Right ventricle myocardium superior (tissue), 1 donor: ENCODE data around the gene ALOX12B. TPM values are rescaled to one million over a fixed set of nuclear protein-coding genes. Genes with fewer than 3 reads are reported as not detected.
"Not testable (repeated sequence)": the region's sequence is repeated elsewhere in the genome, so short reads cannot be mapped to it uniquely, and the experiment has no call there.

Source experiments
- ATAC-seq: fragments of 200-7000 bp; cut with Tn5 transposase; one replicate; pipeline ENCODE4 v1.9.1; 2020; ENCODE audit warnings: mild to moderate bottlenecking; ENCODE audit not compliant: poor library complexity
- DNase-seq: peaks from one replicate; pipeline ENCODE4 v3.0.0-alpha.2; 2020
- intact Hi-C: fragments of 100-400 bp; cut with DNase I; formaldehyde crosslinking; loops from one replicate; pipeline ENCODE4 v1.11.2; 2022
- microRNA-seq: library from miRNA; unstranded; fragments of <30 nt; microRNA quantifications from one replicate; pipeline ENCODE4 v1.2.0, GENCODE V29; 2020
- total RNA-seq: library from RNA; stranded (reverse); fragmentation: NEBNext Ultra II Directional; extraction: Animal tissue kit (Norgen Biotek cat#: 25700); gene quantifications from one replicate; pipeline ENCODE4 v1.2.1, GENCODE V29; 2021
- donor health status: DM: no; HTN: yes; CAD: no; lungs with severe emphysema.

ALOX12B gene
- total RNA-seq, 1 donor from 2014 or later = not detected

DNA sequence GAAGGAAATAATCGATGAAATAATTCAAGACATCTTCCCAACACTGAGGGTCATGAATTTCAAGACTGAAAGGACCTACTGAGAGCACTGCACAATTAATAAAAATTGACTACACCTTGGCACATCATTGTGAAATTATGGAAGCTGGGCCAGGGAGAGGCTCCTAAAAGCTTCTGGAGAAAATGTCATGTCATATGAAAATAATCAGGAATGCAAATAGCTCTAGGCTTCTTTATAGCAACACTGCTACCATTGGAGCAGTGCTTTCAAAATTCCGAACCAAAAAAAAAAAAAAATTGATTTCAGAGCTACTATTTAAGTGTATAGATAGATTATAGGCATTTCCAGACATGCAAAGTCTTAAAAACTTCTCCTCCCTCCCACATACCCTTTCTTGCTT is 55.1 kb downstream of the ALOX12B start:
- intact Hi-C loops = no loop called here
- ATAC-seq = no peak
- DNase-seq = no peak

DNA sequence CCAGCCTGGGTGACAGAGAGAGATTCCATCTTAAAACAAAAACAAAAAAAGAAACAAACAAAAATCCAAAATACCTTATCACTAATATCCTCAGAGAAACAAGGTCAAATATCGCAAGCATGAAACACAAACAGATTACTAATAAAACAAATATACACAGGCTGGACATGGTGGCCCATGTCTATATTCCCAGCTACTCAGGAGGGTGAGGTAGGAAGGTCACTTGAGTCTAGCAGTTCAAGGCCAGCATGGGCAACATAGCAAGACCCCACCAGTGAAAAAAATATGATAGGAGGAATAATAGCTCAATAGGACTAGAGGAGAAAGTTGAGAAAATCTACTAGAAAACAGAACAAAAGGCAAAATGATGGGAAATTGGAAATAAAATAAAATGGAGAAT is 55.6 kb downstream of the ALOX12B start:
- no peak for ATAC-seq
- intact Hi-C loops = no loop called here
- no peak for DNase-seq

DNA sequence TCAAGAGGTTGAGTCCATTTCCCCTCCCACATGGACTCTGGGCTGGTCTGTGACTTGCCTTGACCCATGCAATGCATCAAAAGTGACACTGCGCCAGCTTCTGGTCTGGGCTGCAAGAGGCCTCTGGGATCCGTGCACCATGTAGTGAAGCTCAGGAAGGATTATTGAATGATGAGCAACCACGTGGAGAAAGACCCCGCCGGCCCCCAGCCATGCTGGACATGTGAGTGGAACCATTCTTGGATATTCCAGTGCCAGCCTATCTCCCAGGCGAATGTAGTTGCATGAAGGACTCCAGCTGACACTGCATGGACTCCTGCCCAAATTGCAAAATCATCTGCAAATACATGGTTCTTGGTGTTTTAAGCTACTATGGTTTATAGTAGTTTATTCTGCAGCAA is 56.3 kb downstream of the ALOX12B start:
- DNase-seq (no peak), ATAC-seq (no peak)
- intact Hi-C loops = no loop called here

DNA sequence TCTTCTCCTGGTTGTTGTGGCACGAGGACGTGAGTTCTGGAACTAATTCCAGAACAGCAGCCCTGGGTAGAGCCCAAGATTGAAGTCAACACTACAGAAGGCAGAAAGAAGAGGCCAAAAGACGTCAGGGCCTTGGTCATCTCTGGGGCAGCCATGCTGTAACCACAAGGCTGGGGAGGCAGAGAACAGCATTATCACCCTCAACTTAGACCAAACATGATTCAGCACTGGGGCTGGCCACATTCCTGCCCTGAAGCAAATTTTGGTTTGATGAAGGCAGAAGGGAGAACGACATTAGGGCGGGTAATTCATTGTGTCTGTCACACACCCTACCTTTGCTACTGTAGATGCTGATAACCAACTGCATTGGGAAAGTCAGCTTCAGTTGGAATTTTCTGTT is 58.4 kb downstream of the ALOX12B start:
- intact Hi-C loops = no loop called here
- DNase-seq (no peak), ATAC-seq (no peak)

DNA sequence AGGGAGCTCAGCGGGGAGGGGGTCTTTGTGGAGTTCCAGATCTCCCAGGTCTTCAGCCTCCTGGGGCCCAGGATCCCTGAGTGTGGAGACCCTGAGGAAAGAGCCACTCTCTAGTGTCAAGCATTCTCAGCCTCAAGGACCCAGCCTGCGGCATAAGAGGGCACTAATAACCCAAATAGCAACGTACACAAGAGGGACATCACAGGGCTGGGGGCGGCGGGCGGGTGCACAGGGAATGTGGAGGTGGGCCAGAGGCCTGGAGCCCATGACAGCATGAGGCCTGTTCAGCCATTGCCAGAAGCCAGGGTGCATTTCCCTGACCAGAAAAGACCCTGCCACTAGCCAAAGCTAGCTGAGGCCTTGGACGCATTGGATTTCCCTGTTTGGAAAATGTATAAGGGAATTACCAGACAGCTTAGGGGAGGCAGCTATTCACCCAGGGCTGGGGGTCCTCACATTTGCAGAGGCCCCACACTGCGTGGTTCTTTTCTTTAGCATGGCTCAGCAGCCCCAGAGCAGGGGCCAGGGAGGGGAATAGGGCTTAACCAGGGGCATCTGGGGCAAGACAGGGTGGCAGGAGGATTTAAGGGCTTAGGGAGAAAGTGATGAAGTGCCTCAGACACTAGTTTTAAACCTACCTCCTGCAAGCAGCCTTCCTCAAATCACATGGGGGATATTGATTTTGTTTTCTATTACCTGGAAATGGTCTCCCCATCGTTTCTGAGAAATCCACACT is 62.2 kb downstream of the ALOX12B start:
- ATAC-seq (no peak), DNase-seq (no peak)
- intact Hi-C loops = no loop called here

DNA sequence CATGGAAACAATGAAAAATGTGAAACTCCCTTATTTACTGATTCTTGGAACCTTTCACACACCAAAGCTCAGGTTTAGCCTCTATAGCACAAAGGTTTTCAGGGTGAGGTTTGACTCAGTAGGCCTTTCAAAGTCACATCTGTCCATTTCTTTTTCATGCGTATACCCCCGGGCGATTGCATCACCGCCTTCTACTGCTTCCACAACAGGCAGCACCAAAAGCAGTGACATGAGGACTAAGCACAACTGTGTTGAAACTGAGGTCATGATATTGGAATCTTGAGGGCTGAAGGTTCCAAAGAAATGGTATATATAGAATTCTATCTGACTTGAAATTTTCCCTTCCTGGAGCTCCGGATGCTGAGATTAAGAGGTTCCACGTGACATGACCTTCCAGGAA is 63.4 kb downstream of the ALOX12B start:
- intact Hi-C loops, DNase-seq, ATAC-seq: not testable (repeated sequence)

Small RNAs within 50 kb of the gene (microRNA-seq; reads per million reads assigned to microRNA genes)
- gene MIR4314 = not detected

Other genes starting within 250 kb of the ALOX12B start
- 32.4 TPM for gene TMEM88, start 232.7 kb downstream of the ALOX12B start, total RNA-seq
- gene NAA38, start 230.2 kb downstream of the ALOX12B start, total RNA-seq = 101 TPM
- gene CYB5D1, start 229.7 kb downstream of the ALOX12B start, total RNA-seq = 24.2 TPM
- 13.7 TPM for gene CHD3, start 198.9 kb downstream of the ALOX12B start, total RNA-seq
- 0.78 TPM for gene RNF227, start 171.4 kb downstream of the ALOX12B start, total RNA-seq
- 0.38 TPM for gene KCNAB3, start 157.9 kb downstream of the ALOX12B start, total RNA-seq
- 110 TPM for gene TRAPPC1, start 155.8 kb downstream of the ALOX12B start, total RNA-seq
- gene CNTROB, start 155.5 kb downstream of the ALOX12B start, total RNA-seq = 8.8 TPM
- gene GUCY2D, start 85.1 kb downstream of the ALOX12B start, total RNA-seq = not detected
- not detected for gene ALOX15B, start 48.7 kb downstream of the ALOX12B start, total RNA-seq
- not detected for gene ALOXE3, start 30.8 kb upstream of the ALOX12B start, total RNA-seq
- gene HES7, start 36.4 kb upstream of the ALOX12B start, total RNA-seq = 0.13 TPM
- 124 TPM for gene PER1, start 64.7 kb upstream of the ALOX12B start, total RNA-seq
- 54.8 TPM for gene VAMP2, start 75.2 kb upstream of the ALOX12B start, total RNA-seq
- 7.1 TPM for gene TMEM107, start 88.7 kb upstream of the ALOX12B start, total RNA-seq
- gene BORCS6, start 102.5 kb upstream of the ALOX12B start, total RNA-seq = 8.5 TPM
- gene AURKB, start 122.9 kb upstream of the ALOX12B start, total RNA-seq = 0.56 TPM
- 13.0 TPM for gene CTC1, start 160.3 kb upstream of the ALOX12B start, total RNA-seq
- 10.0 TPM for gene PFAS, start 161.6 kb upstream of the ALOX12B start, total RNA-seq
- 23.2 TPM for gene RANGRF, start 201.0 kb upstream of the ALOX12B start, total RNA-seq
- gene SLC25A35, start 207.7 kb upstream of the ALOX12B start, total RNA-seq = 1.00 TPM
- gene ARHGEF15, start 222.5 kb upstream of the ALOX12B start, total RNA-seq = 17.2 TPM